Fibroblast of lung (primary cell): ENCODE results near the gene AGAP2.

ENCODE experiments used
- CTCF ChIP-seq, 2 donors: IDR thresholded peaks in 1 of 2; conservative IDR thresholded peaks in 1 of 2; 1 replicate in 1 of 2; 2 replicates in 1 of 2; pipeline ENCODE4 v1.5.1; 2011 to 2012; ENCODE audit warnings: low read length in 2 of 2, control low read depth in 1 of 2, inconsistent platforms in 1 of 2, low read depth in 1 of 2, mild to moderate bottlenecking in 1 of 2
- EZH2 ChIP-seq: IDR thresholded peaks from 2 replicates; pipeline ENCODE4 v1.5.1; 2012; ENCODE audit warnings: low read length, control low read depth, mild to moderate bottlenecking; ENCODE audit errors: missing control alignments

- TF ChIP-seq CTCF (conservative IDR thresholded peaks at IDR 0.05 in 1 of 2, IDR thresholded peaks at IDR 0.05 in 1 of 2; ENCODE audit: low read depth in 1 of 2, low read length in 2 of 2), result no peak
- no peak for TF ChIP-seq EZH2
Measured at GRCh38 chr12:57712701-57713100, 25.8 kb downstream of the AGAP2 start.
